C4-2B (cell line): Measurements from ENCODE around the gene NUP43.
"Not testable (repeated sequence)": the region's sequence is repeated elsewhere in the genome, so short reads cannot be mapped to it uniquely, and the experiment has no call there.

Experiments
- H3K27ac ChIP-seq: fragments of 450-650 bp; 2 replicates; pipeline ENCODE4 v1.5.1; 2017
- ZFX ChIP-seq: fragments of 450-650 bp; IDR thresholded peaks from 2 replicates; pipeline ENCODE4 v1.6.1; 2017
- TF ChIP-seq, protein P1 (sequence below): fragments of 450-650 bp; conservative IDR thresholded peaks from 2 replicates; pipeline ENCODE4 v1.5.1; 2017; ENCODE audit warnings: mild to moderate bottlenecking

Gene NUP43

DNA sequence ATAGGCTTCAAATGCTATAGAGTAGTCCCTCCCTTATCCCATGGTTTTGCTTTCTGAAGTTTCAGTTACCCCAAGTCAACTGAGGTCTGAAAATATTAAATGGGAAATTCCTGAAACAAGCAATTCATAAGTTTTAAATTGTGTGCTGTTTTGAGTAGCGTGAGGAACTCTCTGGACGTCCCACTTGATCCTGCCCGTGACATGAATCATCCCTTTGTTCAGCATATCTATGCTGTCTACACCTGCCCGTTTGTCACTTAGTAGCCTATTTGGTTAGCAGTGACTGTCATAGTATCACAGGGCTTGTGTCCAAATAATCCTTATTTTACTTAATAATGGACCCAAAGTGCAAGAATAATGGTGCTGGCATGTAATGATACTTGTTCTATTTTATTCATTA lies 8.2 kb upstream of the NUP43 start:
- no peak overlapping the region for H3K27ac ChIP-seq
- TF ChIP-seq, protein P1, sequence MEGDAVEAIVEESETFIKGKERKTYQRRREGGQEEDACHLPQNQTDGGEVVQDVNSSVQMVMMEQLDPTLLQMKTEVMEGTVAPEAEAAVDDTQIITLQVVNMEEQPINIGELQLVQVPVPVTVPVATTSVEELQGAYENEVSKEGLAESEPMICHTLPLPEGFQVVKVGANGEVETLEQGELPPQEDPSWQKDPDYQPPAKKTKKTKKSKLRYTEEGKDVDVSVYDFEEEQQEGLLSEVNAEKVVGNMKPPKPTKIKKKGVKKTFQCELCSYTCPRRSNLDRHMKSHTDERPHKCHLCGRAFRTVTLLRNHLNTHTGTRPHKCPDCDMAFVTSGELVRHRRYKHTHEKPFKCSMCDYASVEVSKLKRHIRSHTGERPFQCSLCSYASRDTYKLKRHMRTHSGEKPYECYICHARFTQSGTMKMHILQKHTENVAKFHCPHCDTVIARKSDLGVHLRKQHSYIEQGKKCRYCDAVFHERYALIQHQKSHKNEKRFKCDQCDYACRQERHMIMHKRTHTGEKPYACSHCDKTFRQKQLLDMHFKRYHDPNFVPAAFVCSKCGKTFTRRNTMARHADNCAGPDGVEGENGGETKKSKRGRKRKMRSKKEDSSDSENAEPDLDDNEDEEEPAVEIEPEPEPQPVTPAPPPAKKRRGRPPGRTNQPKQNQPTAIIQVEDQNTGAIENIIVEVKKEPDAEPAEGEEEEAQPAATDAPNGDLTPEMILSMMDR: no peak
- TF ChIP-seq ZFX: no peak

DNA sequence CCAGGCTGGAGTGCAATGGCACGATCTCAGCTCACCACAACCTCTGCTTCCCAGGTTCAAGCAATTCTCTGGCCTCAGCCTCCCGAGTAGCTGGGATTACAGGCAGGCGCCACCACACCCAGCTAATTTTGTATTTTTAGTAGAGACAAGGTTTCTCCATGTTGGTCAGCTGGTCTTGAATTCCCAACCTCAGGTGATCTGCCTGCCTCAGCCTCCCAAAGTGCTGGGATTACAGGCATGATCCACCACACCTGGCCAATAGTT lies 7.0 kb upstream of the NUP43 start:
- not testable (repeated sequence) for H3K27ac ChIP-seq

DNA sequence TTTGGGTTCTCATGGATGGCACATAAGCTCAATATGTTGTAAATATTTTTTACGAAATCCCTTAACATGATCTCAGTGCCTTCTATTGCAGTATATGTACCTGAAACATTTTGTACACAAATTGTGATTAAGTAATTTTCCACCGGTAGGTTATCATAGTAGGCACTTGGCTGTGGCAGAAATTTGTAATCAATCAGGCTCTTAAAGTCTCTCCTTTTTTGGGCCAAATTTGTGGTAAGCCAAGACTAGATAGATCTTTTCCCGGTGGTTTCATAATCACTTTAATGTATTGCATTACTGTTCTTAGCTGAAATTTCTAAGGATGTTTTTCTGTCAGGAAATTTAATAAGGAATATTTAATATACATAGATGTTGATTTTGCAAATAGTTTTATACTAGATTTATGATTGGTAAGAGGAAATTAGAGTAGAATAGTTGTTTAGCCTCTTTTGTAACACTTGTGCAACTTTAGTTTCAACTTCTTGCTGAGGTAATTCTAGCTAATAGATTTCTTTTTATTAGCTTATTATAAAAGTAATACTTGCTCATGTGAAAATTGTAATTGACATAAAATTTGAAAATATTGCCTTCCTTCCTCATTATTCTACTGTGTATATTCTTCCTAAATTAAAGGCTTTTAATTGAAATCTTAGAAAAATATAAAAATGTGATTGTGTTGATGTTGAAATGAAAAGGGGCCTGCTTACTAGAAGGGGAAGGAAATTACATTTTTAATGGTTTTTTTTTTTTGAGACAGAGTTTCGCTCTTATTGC lies 6.5 kb upstream of the NUP43 start:
- TF ChIP-seq, protein P1: no peak
- no peak for TF ChIP-seq ZFX
- no peak overlapping the region for H3K27ac ChIP-seq

DNA sequence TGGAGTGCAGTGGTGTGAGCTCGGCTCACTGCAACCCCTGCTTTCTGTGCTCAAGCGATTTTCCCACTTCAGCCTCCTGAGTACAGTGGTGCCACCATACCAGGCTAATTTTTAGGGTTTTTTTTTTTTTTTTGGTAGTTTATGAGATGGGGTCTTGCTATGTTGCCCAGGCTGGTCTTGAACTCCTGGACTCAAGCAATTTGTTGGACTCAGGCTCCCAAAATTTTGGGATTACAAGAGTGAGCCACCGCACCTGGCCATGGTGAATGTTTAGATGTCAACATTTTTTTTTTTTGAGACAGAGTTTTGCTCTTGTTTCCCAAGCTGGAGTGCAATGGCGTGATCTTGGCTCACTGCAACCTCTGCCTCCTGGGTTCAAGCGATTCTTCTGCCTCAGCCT lies 5.6 kb upstream of the NUP43 start:
- not testable (repeated sequence) for H3K27ac ChIP-seq

DNA sequence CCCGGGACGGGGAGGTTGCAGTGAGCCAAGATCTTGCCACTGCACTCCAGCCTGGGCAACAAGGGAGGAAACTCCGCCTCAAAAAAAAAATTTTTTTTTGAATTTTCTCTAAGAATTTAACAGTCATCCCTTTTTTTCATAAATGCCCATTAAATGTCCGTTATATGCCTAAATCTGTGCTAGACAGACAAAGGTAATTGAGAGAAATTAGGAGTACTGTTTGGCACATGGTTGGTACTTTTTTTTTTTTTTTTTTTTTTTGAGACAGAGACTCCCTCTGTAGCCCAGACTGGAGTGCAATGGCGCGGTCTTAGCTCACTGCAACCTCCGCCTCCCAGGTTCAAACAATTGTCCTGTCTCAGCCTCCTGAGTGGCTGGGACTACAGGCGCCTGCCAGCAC lies 4.9 kb upstream of the NUP43 start:
- TF ChIP-seq, protein P1: no peak
- TF ChIP-seq ZFX: no peak

DNA sequence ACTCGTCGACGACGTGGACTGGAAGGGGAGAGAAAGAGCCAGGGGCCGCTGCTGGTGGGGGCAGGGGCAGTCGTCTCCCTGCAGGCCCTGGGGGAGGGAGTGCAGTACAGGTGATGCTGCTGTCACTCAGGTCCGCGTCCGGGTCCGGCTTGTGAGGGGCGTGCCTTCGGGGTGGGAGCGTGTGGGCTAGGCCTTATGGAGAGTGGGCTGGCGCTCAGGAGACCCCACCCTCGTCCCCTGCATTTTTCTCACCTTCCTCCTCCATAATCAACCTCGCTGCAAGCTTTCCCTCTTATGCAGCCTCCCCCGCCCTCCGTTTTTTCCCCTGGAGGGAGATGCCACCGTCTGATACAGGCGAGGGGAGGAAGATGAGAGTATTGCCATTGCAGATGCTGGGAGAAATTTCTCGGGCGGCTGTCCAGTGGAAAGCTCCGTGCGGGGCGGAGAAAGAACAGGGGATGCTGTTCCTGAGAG lies 3.8 kb upstream of the NUP43 start:
- 0 out of 2 replicates have a peak, but pooled peaks have one; percentile 7 for TF ChIP-seq ZFX
- TF ChIP-seq, protein P1: no peak
- H3K27ac ChIP-seq: peak overlapping the region; percentile 93

More for the DNA sequence above, 4.9 kb upstream of the NUP43 start:
- peak overlapping the region; percentile 93 for H3K27ac ChIP-seq

DNA sequence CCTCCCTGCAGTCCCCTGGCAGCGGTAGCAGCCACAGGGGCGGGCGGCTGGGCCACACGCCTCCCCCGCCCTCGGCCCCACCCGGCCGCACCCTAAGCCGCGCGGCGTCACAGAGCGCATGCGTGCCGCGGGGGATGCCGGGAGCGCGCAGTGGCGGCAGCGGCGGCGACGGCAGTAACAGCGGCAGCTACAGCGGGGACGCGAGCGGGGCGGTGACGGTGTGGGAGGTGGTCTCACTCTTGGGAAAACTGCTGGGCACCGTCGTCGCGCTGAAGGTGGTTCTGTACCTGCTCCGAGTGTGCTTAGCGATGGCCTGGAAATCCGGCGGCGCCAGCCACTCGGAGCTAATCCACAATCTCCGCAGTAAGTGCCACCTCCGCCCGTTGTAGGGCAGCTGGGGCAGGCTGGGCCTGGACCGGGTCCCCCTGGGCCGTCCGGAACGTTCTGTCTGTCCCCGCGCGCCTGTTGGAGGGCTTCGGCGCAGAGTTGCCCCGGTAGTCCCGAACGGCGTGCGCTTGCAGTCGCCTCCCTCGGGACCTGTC lies 3.3 kb upstream of the NUP43 start, which contains the start of gene PCMT1:
PCMT1 (plus strand) TSS at position 148 of the 542 bp plus-strand sequence; CDS start at position 309, 161 bp downstream.
- TF ChIP-seq, protein P1: no peak
- peak; percentile 51; the same call in 1 of the 2 replicates for TF ChIP-seq ZFX
- H3K27ac ChIP-seq: peak within 1 kb of the TSS; percentile 93

DNA sequence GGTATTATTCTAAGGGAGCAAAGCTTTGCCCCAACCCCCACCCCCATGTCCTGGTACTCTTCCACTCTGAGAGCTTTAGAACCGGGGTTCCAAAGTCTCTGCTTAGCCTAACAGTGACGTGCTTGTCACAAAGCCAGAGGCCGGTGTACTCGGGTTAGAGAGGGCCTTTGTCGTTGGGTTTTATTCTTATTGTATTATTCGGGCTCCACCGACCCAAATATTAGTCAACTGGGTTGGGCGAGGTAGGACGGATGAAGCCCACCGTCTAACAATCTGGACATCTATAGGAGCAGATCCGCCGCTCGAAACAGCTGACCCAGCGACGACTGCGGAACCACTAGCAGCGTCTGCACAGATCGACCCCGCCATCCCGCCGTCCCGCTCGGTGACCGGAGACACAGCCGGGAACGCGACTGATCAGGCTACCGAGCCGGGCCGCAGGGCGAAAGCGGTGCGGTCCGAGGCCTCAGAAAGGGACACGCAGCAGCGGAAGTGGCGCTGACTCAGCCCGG lies 2.8 kb upstream of the NUP43 start:
- H3K27ac ChIP-seq: peak overlapping the region; percentile 93

DNA sequence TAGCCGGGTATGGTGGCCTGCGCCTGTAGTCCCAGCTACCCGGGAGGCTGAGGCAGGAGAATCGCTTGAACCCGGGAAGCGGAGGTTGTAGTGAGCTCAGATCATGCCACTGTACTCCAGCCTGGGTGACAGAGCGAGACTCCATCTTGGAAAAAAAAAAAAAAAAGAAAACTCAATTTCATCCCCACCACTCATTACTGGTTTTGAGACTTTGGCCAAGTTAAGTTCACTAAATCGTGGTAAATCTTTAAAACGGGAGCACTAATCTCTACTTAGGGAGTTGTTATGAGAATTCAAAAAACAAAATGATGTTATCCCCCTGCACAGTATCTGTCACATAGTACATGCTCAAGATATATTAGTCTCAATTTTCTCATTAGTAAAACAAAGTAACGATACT lies 1.1 kb downstream of the NUP43 start:
- H3K27ac ChIP-seq: not testable (repeated sequence)
